Calu3 (cell line): ENCODE measurements around the gene TMEM91. TPM values are rescaled to one million over a fixed set of nuclear protein-coding genes. Genes with fewer than 3 reads are reported as not detected.

Experiments
- BruUV-seq: library from RNA; stranded (reverse); fragments of 400-500 nt; replicated peaks from 2 replicates; lab custom pipeline; 2021; lab: Mats Ljungman, UMichigan
- CTCF ChIA-PET: fragments of 300-600 bp; sonication (Branson Sonifier 250); formaldehyde crosslinking; loops from one replicate; lab custom pipeline; 2022; ENCODE audit warnings: antibody characterized with exemption; lab: Charles Lee
- DNase-seq: peaks from one replicate; pipeline ENCODE4 v3.0.0; 2022
- H3K27ac Mint-ChIP-seq: one replicate; pipeline ENCODE4 v1.8.0; 2022; ENCODE audit warnings: mixed read lengths; ENCODE audit not compliant: unreplicated experiment
- H3K27me3 Mint-ChIP-seq: one replicate; pipeline ENCODE4 v1.8.0; 2022; ENCODE audit warnings: mixed read lengths; ENCODE audit not compliant: unreplicated experiment
- H3K36me3 Mint-ChIP-seq: one replicate; pipeline ENCODE4 v1.8.0; 2022; ENCODE audit warnings: mild to moderate bottlenecking, moderate library complexity, mixed read lengths; ENCODE audit not compliant: insufficient read depth, unreplicated experiment
- H3K4me1 Mint-ChIP-seq: one replicate; pipeline ENCODE4 v1.8.0; 2022; ENCODE audit warnings: mild to moderate bottlenecking, low read depth, mixed read lengths; ENCODE audit not compliant: unreplicated experiment
- H3K4me3 Mint-ChIP-seq: one replicate; pipeline ENCODE4 v1.8.0; 2022; ENCODE audit warnings: mild to moderate bottlenecking, low read depth, moderate library complexity, mixed read lengths; ENCODE audit not compliant: unreplicated experiment
- H3K9me3 Mint-ChIP-seq: one replicate; pipeline ENCODE4 v1.8.0; 2022; ENCODE audit warnings: low read depth, mixed read lengths; ENCODE audit not compliant: unreplicated experiment
- CTCF ChIP-seq: fragments of 200-600 bp; IDR thresholded peaks from one replicate; pipeline ENCODE4 v1.8.0; 2022; ENCODE audit warnings: antibody characterized with exemption; ENCODE audit not compliant: unreplicated experiment
- intact Hi-C: fragments of 100-400 bp; cut with micrococcal nuclease; formaldehyde crosslinking; loops from one replicate; pipeline ENCODE4 v1.10.0; 2022; ENCODE audit not compliant: unreplicated experiment
- total RNA-seq: library from RNA; stranded (reverse); gene quantifications from 2 replicates; pipeline ENCODE4 v1.2.3, GENCODE V29; 2022

The TMEM91 gene
- total RNA-seq, 1 experiment from 2014 or later: 3.9 TPM

GRCh38 chr19:41328842-41329225 lies 47.5 kb upstream of the TMEM91 start:
- CTCF ChIA-PET: interaction anchor here (0.6 to 1.0 kb wide), 3 partner anchors 20 to 603 kb away, joined by 3 to 4 read pairs (median 3); no protein-coding TSS in a partner anchor
- no peaks in the 10 kb centered on the region for H3K27me3 Mint-ChIP-seq
- no peak for TF ChIP-seq CTCF
- H3K36me3 Mint-ChIP-seq: peaks cover 62% of the 10 kb centered on the region
- no peaks in the 10 kb centered on the region for H3K9me3 Mint-ChIP-seq
- intact Hi-C loops: no loop called here
- H3K4me1 Mint-ChIP-seq: peaks cover 36% of the 10 kb centered on the region
- H3K4me3 Mint-ChIP-seq: no peak overlapping the region
- no TSS peak for BruUV-seq
- H3K27ac Mint-ChIP-seq: no peak overlapping the region
- DNase-seq: no peak

GRCh38 chr19:41330481-41330880 lies 45.9 kb upstream of the TMEM91 start:
- Mint-ChIP-seq H3K27ac (no peak overlapping the region), H3K27me3 (no peaks in the 10 kb centered on the region), H3K9me3 (no peaks in the 10 kb centered on the region), H3K4me1 (peaks cover 19% of the 10 kb centered on the region), H3K4me3 (no peak overlapping the region), H3K36me3 (peaks cover 45% of the 10 kb centered on the region)
- TF ChIP-seq CTCF: no peak
- DNase-seq: no peak
- CTCF ChIA-PET: no interaction called here
- BruUV-seq: no TSS peak
- intact Hi-C loops: no loop called here

DNA sequence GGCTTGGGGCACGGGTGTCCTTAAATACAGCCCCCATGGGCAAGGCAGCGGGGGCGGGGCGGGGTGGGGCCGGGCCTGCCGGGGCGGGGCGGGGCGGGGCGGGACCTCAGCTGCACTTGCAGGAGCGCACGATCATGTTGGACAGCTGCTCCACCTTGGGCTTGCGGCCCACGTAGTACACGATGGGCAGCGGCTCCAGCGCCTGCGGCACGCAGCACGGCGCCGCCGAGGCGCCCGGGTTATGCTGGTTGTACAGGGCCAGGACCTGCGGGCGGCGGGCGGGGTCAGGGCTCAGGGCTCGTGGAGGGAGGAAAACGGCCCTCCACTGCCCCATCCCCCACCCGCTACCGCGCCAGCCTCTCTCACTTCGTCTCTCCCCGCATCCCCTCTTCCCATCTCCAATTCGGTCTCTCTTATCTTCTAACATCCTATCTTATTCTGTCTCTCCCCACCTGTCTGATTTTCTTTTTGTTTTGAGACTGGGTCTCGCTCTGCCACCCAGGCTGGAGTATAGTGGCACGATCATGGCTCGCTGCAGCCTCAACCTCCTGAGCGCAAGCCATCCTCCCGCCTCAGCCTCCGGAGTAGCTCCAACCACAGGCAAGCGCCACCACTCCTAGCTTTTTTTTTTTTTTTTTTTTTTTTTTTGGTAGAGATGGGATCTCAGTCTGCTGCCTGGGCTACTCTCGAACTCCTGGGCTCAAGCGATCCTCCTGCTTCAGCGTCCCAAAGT lies 45.2 kb upstream of the TMEM91 start:
- peaks cover 13% of the 10 kb centered on the region for H3K4me1 Mint-ChIP-seq
- no peak overlapping the region for H3K4me3 Mint-ChIP-seq
- DNase-seq: no peak
- no TSS peak for BruUV-seq
- no peaks in the 10 kb centered on the region for H3K27me3 Mint-ChIP-seq
- TF ChIP-seq CTCF: no peak
- CTCF ChIA-PET: interaction anchor here (0.7 kb wide), 1 partner anchor 13 kb away, joined by 3 read pairs; no protein-coding TSS in a partner anchor
- H3K27ac Mint-ChIP-seq: no peak overlapping the region
- H3K36me3 Mint-ChIP-seq: peaks cover 39% of the 10 kb centered on the region
- intact Hi-C loops: no loop called here
- H3K9me3 Mint-ChIP-seq: no peaks in the 10 kb centered on the region

DNA sequence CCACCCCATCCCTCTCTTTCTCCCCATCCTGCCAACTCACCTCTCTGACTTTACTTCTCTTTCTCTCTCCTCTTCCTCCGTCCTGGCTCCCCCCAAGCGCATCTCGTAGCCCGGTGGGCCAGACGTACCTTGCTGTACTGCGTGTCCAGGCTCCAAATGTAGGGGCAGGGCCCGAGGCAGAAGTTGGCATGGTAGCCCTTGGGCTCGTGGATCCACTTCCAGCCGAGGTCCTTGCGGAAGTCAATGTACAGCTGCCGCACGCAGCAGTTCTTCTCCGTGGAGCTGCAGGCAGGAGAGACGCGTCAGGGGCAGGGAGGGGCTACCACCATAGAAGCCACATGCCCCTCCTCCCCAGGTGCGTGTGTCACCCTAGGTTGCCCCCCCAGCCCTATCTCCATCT lies 44.3 kb upstream of the TMEM91 start:
- peaks cover 30% of the 10 kb centered on the region for H3K36me3 Mint-ChIP-seq

More for the DNA sequence above, 44.3 kb upstream of the TMEM91 start:
- CTCF ChIA-PET: no interaction called here
- H3K4me3 Mint-ChIP-seq: no peak overlapping the region
- intact Hi-C loops: no loop called here
- peaks cover 4% of the 10 kb centered on the region for H3K4me1 Mint-ChIP-seq
- H3K27me3 Mint-ChIP-seq: no peaks in the 10 kb centered on the region
- no peak for DNase-seq
- no TSS peak for BruUV-seq
- TF ChIP-seq CTCF: no peak
- no peaks in the 10 kb centered on the region for H3K9me3 Mint-ChIP-seq
- H3K27ac Mint-ChIP-seq: no peak overlapping the region
